MV-4-11 (cell line): ENCODE measurements around the gene IP6K3.

Experiments
- DNase-seq: peaks from one replicate; lab custom pipeline; 2025; lab: John Stamatoyannopoulos, UW

IP6K3 gene

DNA sequence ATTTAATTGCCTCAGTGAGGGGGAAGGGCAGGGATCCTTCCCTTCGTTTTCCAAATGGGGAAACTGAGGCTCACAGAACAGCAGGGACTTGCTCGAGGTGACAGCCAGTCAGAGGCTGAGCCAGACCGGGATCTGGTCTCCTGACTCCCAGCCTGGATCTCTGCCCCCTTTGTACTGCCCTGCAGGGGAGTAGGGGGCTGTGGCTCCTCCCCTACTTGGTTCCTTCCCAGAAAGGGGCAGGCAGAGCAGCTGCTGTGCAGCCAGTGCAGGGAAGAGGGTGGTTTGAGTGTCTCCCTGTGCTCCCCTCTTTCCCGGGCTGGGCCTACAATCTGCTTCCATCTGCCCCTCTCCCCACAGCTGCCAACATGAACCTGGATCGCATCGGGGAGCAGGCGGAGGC, 72.9 kb downstream of the IP6K3 start:
- no peak for DNase-seq

DNA sequence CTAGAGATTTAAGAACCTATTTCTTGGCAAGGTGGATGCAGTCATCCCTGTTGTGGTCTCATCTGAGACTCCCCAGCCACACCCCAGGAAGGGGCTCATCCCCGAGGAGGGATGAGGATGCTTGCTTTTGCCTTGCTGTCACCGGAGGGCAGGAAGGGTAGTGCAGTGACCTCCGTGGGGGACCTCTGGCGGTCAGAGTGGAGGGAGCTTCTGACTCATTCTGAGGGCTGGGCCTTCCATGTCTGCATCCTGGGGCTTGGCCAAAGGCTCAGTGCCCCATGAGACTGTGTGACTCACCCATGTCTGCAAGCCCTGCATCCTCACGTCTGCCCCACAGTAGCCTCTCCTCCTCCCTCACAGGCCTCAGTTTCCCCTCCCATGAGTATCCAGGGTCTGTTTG, 73.9 kb downstream of the IP6K3 start:
- peak; percentile 89 for DNase-seq

DNA sequence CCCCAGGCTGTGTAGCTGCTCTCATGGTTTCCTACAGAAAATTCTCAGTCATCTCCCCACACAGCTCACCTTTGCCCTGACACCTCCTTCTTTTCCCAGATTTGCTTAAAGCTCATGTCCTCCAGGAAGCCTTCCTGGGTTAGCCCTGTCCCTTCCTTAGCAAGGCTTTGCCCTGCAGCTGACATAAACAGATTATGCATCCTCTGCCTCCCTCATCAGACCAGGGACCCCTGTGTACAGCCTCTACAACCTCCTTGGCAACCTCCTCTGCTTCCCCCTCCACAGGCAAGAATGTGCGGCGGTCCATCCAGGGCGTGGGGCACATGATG, 75.0 kb downstream of the IP6K3 start:
- DNase-seq = no peak
